GM18951 (cell line): ENCODE data around the gene NAPG.

ENCODE experiments used
- POLR2A ChIP-seq: IDR thresholded peaks from 4 replicates; pipeline ENCODE4 v1.6.1; 2011; ENCODE audit warnings: mild to moderate bottlenecking; ENCODE audit not compliant: insufficient read length, insufficient read depth; ENCODE audit errors: extremely low read depth
- in situ Hi-C: fragments of 300-500 bp; cut with MboI; formaldehyde crosslinking; loops from one replicate; pipeline ENCODE4 v1.12.0; 2022; ENCODE audit warnings: low sequenced_read_pairs, mixed read lengths, inconsistent platforms; ENCODE audit not compliant: unreplicated experiment

NAPG gene

GRCh38 chr18:10525697-10526560, at the start of gene NAPG:
Gene NAPG (plus strand): TSS chr18:10526027. CDS start chr18:10526103, 76 bp downstream.
- in situ Hi-C loops: no loop called here
- peak; percentile 76 for TF ChIP-seq POLR2A

- no peak for TF ChIP-seq POLR2A
- in situ Hi-C loops: no loop called here
These were observed 49.5 kb upstream of the NAPG start for GRCh38 chr18:10476338-10476791.

- no peak for TF ChIP-seq POLR2A
- in situ Hi-C loops: no loop called here
These were observed 48.5 kb upstream of the NAPG start for GRCh38 chr18:10477121-10477862.

- TF ChIP-seq POLR2A: no peak
- in situ Hi-C loops: no loop called here
These were observed 48.0 kb upstream of the NAPG start for GRCh38 chr18:10477863-10478260.

GRCh38 chr18:10481831-10482230, 44.0 kb upstream of the NAPG start:
- in situ Hi-C loops: no loop called here
- TF ChIP-seq POLR2A: no peak

GRCh38 chr18:10482363-10482984, 43.4 kb upstream of the NAPG start:
- in situ Hi-C loops: no loop called here
- no peak for TF ChIP-seq POLR2A

- TF ChIP-seq POLR2A: peak; percentile 37
- in situ Hi-C loops: no loop called here
These were observed 42.6 kb upstream of the NAPG start for GRCh38 chr18:10482985-10483949.

GRCh38 chr18:10485475-10485874, 40.4 kb upstream of the NAPG start:
- in situ Hi-C loops: no loop called here
- no peak for TF ChIP-seq POLR2A

- no peak for TF ChIP-seq POLR2A
- in situ Hi-C loops: no loop called here
These were observed 39.5 kb upstream of the NAPG start for GRCh38 chr18:10486362-10486761.

- in situ Hi-C loops: no loop called here
- no peak for TF ChIP-seq POLR2A
These were observed 38.7 kb upstream of the NAPG start for GRCh38 chr18:10487154-10487553.

- no peak for TF ChIP-seq POLR2A
- in situ Hi-C loops: no loop called here
These were observed 37.8 kb upstream of the NAPG start for GRCh38 chr18:10488017-10488416.

- TF ChIP-seq POLR2A: no peak
- in situ Hi-C loops: no loop called here
These were observed 35.2 kb upstream of the NAPG start for GRCh38 chr18:10490401-10491165.
